Fibroblast of lung (primary cell): ENCODE measurements around the gene ECSCR. TPM values are rescaled to one million over a fixed set of nuclear protein-coding genes. Genes with fewer than 3 reads are reported as not detected.

Experiments
- DNase-seq, 2 donors: peaks; one replicate each; pipeline versions ENCODE4 v3.0.0 to v3.0.0-alpha.2; 2010; ENCODE audit warnings: low read depth in 2 of 2
- H2AFZ ChIP-seq: 2 replicates; pipeline ENCODE4 v1.5.1; 2012; ENCODE audit warnings: low read length, control low read depth, inconsistent platforms
- H3K27ac ChIP-seq: 2 replicates; pipeline ENCODE4 v1.5.1; 2011; ENCODE audit warnings: low read length, control low read depth; ENCODE audit not compliant: insufficient read depth
- H3K27me3 ChIP-seq: 2 replicates; pipeline ENCODE4 v1.5.1; 2011; ENCODE audit warnings: mild to moderate bottlenecking, low read length; ENCODE audit not compliant: control insufficient read depth, insufficient read depth
- H3K36me3 ChIP-seq: 2 replicates; pipeline ENCODE4 v1.5.1; 2011; ENCODE audit warnings: low read length; ENCODE audit not compliant: control insufficient read depth, insufficient read depth
- H3K4me1 ChIP-seq: 2 replicates; pipeline ENCODE4 v1.5.1; 2011; ENCODE audit warnings: low read length; ENCODE audit not compliant: control insufficient read depth, insufficient read depth; ENCODE audit errors: extremely low read depth
- H3K4me2 ChIP-seq: 2 replicates; pipeline ENCODE4 v1.5.1; 2011; ENCODE audit warnings: low read length, control low read depth; ENCODE audit not compliant: insufficient read depth; ENCODE audit errors: extremely low read depth
- H3K4me3 ChIP-seq, 4 experiments: fragments of 200-600 bp in 1 of 4; sonication (generic) in 1 of 4; replicated peaks in 1 of 4; 2 replicates each; pipeline ENCODE4 v1.5.1; 2011 to 2016; ENCODE audit warnings: low read length in 4 of 4, low read depth in 3 of 4, mild to moderate bottlenecking in 3 of 4, control low read depth in 2 of 4, inconsistent platforms in 1 of 4, mixed read lengths in 1 of 4; ENCODE audit not compliant: insufficient read depth in 1 of 4; ENCODE audit errors: control extremely low read depth in 1 of 4
- H3K79me2 ChIP-seq: 2 replicates; pipeline ENCODE4 v1.5.1; 2012; ENCODE audit warnings: mild to moderate bottlenecking, low read length, inconsistent platforms; ENCODE audit not compliant: control insufficient read depth, insufficient read depth
- H3K9ac ChIP-seq: 2 replicates; pipeline ENCODE4 v1.5.1; 2011; ENCODE audit warnings: mild to moderate bottlenecking, low read length, control low read depth; ENCODE audit not compliant: insufficient read depth
- H3K9me3 ChIP-seq: 2 replicates; pipeline ENCODE4 v1.5.1; 2012; ENCODE audit warnings: low read depth, low read length; ENCODE audit not compliant: control insufficient read depth, insufficient read depth
- H4K20me1 ChIP-seq: 2 replicates; pipeline ENCODE4 v1.5.1; 2011; ENCODE audit warnings: low read length; ENCODE audit not compliant: control insufficient read depth, insufficient read depth; ENCODE audit errors: extremely low read depth
- EZH2 ChIP-seq: IDR thresholded peaks from 2 replicates; pipeline ENCODE4 v1.5.1; 2012; ENCODE audit warnings: low read length, control low read depth, mild to moderate bottlenecking; ENCODE audit errors: missing control alignments
- polyA plus RNA-seq, 2 donors: library from polyadenylated mRNA; depleted of rRNA in 1 of 2; stranded (reverse) in 1 of 2; unstranded in 1 of 2; fragments of >200 nt; gene quantifications; 2 replicates each; pipeline ENCODE4 v1.2.1, GENCODE V29; 2011 to 2012; ENCODE audit warnings: missing spikeins in 1 of 2
- total RNA-seq: library from RNA; depleted of rRNA; stranded (reverse); fragments of >200 nt; gene quantifications from 2 replicates; pipeline ENCODE4 v1.2.1, GENCODE V29; 2014
- TF ChIP-seq, protein P1 (sequence below), 2 donors: IDR thresholded peaks in 1 of 2; conservative IDR thresholded peaks in 1 of 2; 1 replicate in 1 of 2; 2 replicates in 1 of 2; pipeline ENCODE4 v1.5.1; 2011 to 2012; ENCODE audit warnings: low read length in 2 of 2, control low read depth in 1 of 2, inconsistent platforms in 1 of 2, low read depth in 1 of 2, mild to moderate bottlenecking in 1 of 2

The ECSCR gene
- total and polyA plus RNA-seq, 2 donors (not counting 1 experiment from before 2014, with no cell fraction given): 0.18 TPM; not detected in 1

GRCh38 chr5:139458580-139459407, 3.7 kb downstream of the ECSCR start:
- Histone ChIP-seq H3K27ac (no peak overlapping the region), H4K20me1 (no peaks in the 10 kb centered on the region), H3K4me3 (no peak overlapping the region), H3K79me2 (no peaks in the 10 kb centered on the region), H2AFZ (peak overlapping the region; percentile 56), H3K4me2 (no peak overlapping the region), H3K36me3 (no peaks in the 10 kb centered on the region), H3K9me3 (no peaks in the 10 kb centered on the region), H3K4me1 (no peaks in the 10 kb centered on the region), H3K9ac (no peak overlapping the region), H3K27me3 (no peaks in the 10 kb centered on the region)
- peak; percentile 51 to 89 for DNase-seq
- TF ChIP-seq EZH2: no peak
- TF ChIP-seq, protein P1, sequence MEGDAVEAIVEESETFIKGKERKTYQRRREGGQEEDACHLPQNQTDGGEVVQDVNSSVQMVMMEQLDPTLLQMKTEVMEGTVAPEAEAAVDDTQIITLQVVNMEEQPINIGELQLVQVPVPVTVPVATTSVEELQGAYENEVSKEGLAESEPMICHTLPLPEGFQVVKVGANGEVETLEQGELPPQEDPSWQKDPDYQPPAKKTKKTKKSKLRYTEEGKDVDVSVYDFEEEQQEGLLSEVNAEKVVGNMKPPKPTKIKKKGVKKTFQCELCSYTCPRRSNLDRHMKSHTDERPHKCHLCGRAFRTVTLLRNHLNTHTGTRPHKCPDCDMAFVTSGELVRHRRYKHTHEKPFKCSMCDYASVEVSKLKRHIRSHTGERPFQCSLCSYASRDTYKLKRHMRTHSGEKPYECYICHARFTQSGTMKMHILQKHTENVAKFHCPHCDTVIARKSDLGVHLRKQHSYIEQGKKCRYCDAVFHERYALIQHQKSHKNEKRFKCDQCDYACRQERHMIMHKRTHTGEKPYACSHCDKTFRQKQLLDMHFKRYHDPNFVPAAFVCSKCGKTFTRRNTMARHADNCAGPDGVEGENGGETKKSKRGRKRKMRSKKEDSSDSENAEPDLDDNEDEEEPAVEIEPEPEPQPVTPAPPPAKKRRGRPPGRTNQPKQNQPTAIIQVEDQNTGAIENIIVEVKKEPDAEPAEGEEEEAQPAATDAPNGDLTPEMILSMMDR (conservative IDR thresholded peaks at IDR 0.05 in 1 of 2, IDR thresholded peaks at IDR 0.05 in 1 of 2; ENCODE audit: low read depth in 1 of 2, low read length in 2 of 2): no peak

- Histone ChIP-seq H3K9ac (no peak overlapping the region), H3K4me1 (no peaks in the 10 kb centered on the region), H3K27ac (no peak overlapping the region), H3K4me2 (no peak overlapping the region), H2AFZ (no peak overlapping the region), H3K9me3 (no peaks in the 10 kb centered on the region), H3K79me2 (no peaks in the 10 kb centered on the region), H4K20me1 (no peaks in the 10 kb centered on the region), H3K36me3 (no peaks in the 10 kb centered on the region), H3K27me3 (no peaks in the 10 kb centered on the region), H3K4me3 (no peak overlapping the region)
- no peak for DNase-seq
- TF ChIP-seq, protein P1 (conservative IDR thresholded peaks at IDR 0.05 in 1 of 2, IDR thresholded peaks at IDR 0.05 in 1 of 2; ENCODE audit: low read depth in 1 of 2, low read length in 2 of 2): no peak
- TF ChIP-seq EZH2: no peak
These were observed 4.8 kb downstream of the ECSCR start for GRCh38 chr5:139457653-139458306.

DNA sequence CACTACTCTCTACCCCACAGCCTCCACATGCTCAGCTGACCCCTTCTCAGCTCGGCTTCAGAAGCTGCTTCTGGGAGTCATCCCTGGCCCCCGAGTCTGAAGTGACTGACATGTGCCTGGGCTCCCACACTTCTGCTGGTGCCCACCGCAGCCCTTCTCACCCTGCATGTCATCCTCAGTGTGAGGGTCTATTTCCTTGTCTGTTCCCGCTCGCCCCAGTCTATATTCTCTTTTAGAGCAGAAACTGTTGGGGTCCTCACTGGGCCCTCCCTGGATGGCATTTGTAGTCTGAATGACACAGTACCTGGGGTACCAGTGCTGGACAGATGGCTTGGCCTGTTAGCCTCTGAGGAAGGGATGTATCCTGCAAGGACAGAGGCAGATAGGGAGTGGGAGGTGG, 5.3 kb downstream of the ECSCR start:
- Histone ChIP-seq H3K9ac (no peak overlapping the region), H3K79me2 (no peaks in the 10 kb centered on the region), H3K4me2 (no peak overlapping the region), H3K27ac (no peak overlapping the region), H3K36me3 (no peaks in the 10 kb centered on the region), H2AFZ (no peak overlapping the region), H3K4me3 (no peak overlapping the region), H3K4me1 (no peaks in the 10 kb centered on the region), H4K20me1 (no peaks in the 10 kb centered on the region), H3K9me3 (no peaks in the 10 kb centered on the region), H3K27me3 (no peaks in the 10 kb centered on the region)
- TF ChIP-seq EZH2: no peak
- TF ChIP-seq, protein P1 (conservative IDR thresholded peaks at IDR 0.05 in 1 of 2, IDR thresholded peaks at IDR 0.05 in 1 of 2; ENCODE audit: low read depth in 1 of 2, low read length in 2 of 2): no peak
- no peak for DNase-seq
